ENCODE data around the gene DYNLRB2.

Gene DYNLRB2

DNA sequence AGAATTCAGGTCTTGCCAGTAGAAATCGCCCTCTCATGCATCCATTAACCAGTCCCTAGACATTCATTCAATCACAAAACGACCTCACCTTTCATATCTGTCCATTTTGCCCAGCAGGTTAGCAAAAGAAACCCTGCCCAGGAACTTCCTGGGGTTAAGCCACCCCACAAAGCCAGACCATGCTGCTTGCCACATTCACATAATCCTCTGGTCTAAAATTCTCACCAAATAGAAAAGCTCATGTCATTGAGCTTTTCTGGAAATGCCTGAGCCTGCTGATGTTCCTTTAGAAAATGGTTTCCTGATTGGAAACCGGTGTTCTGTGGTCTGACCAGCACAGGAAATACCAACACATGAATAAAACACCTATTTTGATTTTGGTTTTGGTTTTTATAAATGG, 21.6 kb upstream of the DYNLRB2 start:
- no peak overlapping the region for H3K27ac ChIP-seq
- no peaks in the 10 kb centered on the region for H3K9me3 ChIP-seq (ENCODE audit: severe bottlenecking)
- H3K4me3 ChIP-seq (ENCODE audit: low read depth, low read length) = no peak overlapping the region
- TF ChIP-seq, protein P1, sequence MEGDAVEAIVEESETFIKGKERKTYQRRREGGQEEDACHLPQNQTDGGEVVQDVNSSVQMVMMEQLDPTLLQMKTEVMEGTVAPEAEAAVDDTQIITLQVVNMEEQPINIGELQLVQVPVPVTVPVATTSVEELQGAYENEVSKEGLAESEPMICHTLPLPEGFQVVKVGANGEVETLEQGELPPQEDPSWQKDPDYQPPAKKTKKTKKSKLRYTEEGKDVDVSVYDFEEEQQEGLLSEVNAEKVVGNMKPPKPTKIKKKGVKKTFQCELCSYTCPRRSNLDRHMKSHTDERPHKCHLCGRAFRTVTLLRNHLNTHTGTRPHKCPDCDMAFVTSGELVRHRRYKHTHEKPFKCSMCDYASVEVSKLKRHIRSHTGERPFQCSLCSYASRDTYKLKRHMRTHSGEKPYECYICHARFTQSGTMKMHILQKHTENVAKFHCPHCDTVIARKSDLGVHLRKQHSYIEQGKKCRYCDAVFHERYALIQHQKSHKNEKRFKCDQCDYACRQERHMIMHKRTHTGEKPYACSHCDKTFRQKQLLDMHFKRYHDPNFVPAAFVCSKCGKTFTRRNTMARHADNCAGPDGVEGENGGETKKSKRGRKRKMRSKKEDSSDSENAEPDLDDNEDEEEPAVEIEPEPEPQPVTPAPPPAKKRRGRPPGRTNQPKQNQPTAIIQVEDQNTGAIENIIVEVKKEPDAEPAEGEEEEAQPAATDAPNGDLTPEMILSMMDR (IDR thresholded peaks at IDR 0.05; ENCODE audit: low read depth, low read length) = no peak
- H3K27me3 ChIP-seq (ENCODE audit: insufficient read depth, low read depth, severe bottlenecking) = no peaks in the 10 kb centered on the region
- no peaks in the 10 kb centered on the region for H3K36me3 ChIP-seq
- no peak for DNase-seq

DNA sequence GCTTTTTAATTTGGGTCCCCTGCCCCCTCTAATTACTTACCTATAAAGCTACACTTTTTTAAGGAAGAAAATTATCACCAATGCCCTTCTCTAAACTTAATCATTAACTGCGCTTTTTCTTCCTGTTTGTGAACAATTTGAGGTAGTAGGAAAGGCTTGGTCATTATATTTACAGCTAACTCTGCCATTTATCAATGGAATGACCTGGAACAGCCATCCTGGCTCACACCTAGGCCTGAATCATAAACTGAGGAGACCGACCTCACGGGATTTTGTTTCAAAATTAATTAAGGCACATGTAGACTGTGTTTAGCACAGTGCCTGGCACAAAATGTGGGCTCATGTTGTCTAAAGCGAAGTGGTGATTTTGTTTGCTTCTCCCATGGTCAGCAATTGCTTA, 15.4 kb upstream of the DYNLRB2 start:
- DNase-seq = no peak
- TF ChIP-seq, protein P1 (IDR thresholded peaks at IDR 0.05; ENCODE audit: low read depth, low read length) = no peak
- H3K9me3 ChIP-seq (ENCODE audit: severe bottlenecking) = no peaks in the 10 kb centered on the region

DNA sequence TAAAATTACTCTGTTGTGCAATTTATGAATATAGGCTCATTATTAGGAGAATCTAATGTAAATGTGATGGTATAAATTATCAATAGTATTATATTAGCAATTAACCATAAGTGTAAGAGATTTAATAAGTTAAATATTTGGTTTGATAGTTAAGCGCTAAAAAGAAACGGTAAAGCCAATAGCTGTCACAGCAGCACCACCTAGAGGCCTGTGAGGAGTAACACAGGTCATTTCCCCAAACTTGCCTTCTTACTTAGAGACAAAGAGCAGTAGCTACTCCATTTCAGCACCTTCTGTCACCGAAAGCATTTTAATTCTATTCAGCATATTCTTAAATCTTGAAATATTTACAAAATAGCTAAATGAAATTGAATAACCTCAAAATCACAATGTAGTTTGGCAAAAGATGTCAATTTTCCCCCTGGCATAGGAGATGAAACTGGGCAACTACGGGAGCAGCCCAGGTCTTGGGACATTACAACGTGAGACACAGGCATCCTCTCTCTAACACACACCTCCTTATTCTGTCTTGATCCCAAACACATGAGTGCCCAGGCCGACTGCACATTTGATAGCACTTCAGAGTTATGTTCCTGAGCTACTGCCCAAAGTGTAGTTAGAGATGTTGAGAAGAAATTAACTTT, 14.3 kb upstream of the DYNLRB2 start:
- DNase-seq = peak; percentile 6
- H3K27me3 ChIP-seq (ENCODE audit: insufficient read depth, low read depth, severe bottlenecking) = no peaks in the 10 kb centered on the region
- no peak overlapping the region for H3K4me3 ChIP-seq (ENCODE audit: low read depth, low read length)
- TF ChIP-seq, protein P1 (IDR thresholded peaks at IDR 0.05; ENCODE audit: low read depth, low read length) = peak; percentile 56
- no peaks in the 10 kb centered on the region for H3K36me3 ChIP-seq
- no peaks in the 10 kb centered on the region for H3K9me3 ChIP-seq (ENCODE audit: severe bottlenecking)
- no peak overlapping the region for H3K27ac ChIP-seq

More for the DNA sequence above, 15.4 kb upstream of the DYNLRB2 start:
- H3K27ac ChIP-seq = no peak overlapping the region
- no peak overlapping the region for H3K4me3 ChIP-seq (ENCODE audit: low read depth, low read length)
- no peaks in the 10 kb centered on the region for H3K27me3 ChIP-seq (ENCODE audit: insufficient read depth, low read depth, severe bottlenecking)
- H3K36me3 ChIP-seq = no peaks in the 10 kb centered on the region

DNA sequence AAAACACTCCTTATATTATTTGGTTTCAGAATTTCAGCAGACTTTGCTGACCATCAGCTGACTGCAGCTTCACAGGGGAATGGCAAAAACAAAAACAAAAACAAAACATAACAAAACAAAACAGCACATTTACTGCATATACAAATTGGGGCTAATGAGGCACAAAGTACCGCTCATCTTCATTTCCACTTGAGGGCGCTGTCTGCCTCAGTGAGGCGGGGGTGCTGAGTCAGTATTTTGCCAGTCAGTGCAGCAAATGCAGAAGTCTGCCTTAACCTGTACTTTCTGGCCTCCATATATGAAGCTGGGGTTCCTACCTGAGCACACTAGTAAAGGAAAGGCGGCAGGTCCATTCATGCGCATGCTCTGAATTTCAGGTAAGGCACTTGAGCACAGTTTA, 13.5 kb upstream of the DYNLRB2 start:
- H3K27me3 ChIP-seq (ENCODE audit: insufficient read depth, low read depth, severe bottlenecking) = no peaks in the 10 kb centered on the region
- no peaks in the 10 kb centered on the region for H3K9me3 ChIP-seq (ENCODE audit: severe bottlenecking)
- TF ChIP-seq, protein P1 (IDR thresholded peaks at IDR 0.05; ENCODE audit: low read depth, low read length) = no peak
- H3K27ac ChIP-seq = no peak overlapping the region
- no peaks in the 10 kb centered on the region for H3K36me3 ChIP-seq
- DNase-seq = peak; percentile 3
- H3K4me3 ChIP-seq (ENCODE audit: low read depth, low read length) = no peak overlapping the region

DNA sequence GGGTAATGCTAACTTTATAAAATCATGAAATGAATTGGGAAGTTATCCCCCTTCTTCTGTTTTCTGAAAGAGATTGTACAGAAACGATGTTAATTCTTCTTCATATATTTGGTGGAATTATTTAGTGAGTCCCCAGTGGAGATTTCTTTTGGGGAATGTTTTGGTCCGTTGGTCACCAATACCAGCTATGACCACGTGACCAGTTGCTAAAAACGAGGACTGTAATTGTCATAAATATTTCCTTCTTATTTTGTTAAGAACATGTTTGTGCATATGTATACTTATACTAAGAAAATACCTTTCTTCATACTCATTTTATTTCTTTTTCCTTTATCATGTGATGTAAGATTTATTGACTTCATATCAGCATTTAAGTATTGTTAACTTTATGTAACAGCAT, 10.3 kb upstream of the DYNLRB2 start:
- Histone ChIP-seq H3K4me3 (ENCODE audit: low read depth, low read length) (no peak overlapping the region), H3K9me3 (ENCODE audit: severe bottlenecking) (no peaks in the 10 kb centered on the region), H3K27ac (no peak overlapping the region), H3K27me3 (ENCODE audit: insufficient read depth, low read depth, severe bottlenecking) (no peaks in the 10 kb centered on the region), H3K36me3 (no peaks in the 10 kb centered on the region)
- TF ChIP-seq, protein P1 (IDR thresholded peaks at IDR 0.05; ENCODE audit: low read depth, low read length) = no peak
- DNase-seq = no peak

DNA sequence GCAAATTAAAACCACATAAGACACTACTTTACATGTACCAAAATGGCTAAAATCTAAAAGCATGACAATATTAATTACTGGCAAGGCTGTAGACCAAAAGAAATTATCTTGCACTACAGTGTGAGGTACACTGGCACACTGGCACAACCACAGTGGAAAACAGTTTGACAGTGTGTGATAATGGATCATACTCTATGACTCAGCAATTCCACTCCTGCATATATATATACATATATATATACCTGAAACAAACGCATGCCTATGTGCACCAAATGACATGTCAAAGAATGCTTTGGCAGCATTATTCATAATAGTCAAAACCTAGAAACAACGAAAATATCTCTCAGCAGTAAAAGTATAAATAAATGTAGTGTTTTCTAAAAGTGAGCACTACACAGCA, 4.6 kb upstream of the DYNLRB2 start:
- TF ChIP-seq, protein P1 (IDR thresholded peaks at IDR 0.05; ENCODE audit: low read depth, low read length) = no peak
- Histone ChIP-seq H3K4me3 (ENCODE audit: low read depth, low read length) (no peak overlapping the region), H3K9me3 (ENCODE audit: severe bottlenecking) (no peaks in the 10 kb centered on the region), H3K36me3 (no peaks in the 10 kb centered on the region), H3K27ac (no peak overlapping the region), H3K27me3 (ENCODE audit: insufficient read depth, low read depth, severe bottlenecking) (no peaks in the 10 kb centered on the region)
- no peak for DNase-seq
